Endothelial cell (in vitro differentiated cells): ENCODE measurements around the gene CUL4B. TPM values are rescaled to one million over a fixed set of nuclear protein-coding genes. Genes with fewer than 3 reads are reported as not detected.
"Not testable (repeated sequence)": the region's sequence is repeated elsewhere in the genome, so short reads cannot be mapped to it uniquely, and the experiment has no call there.

Experiments
- DNase-seq: peaks from one replicate; pipeline ENCODE4 v3.0.0; 2021; ENCODE audit warnings: low spot score
- H3K27ac Mint-ChIP-seq: one replicate; pipeline ENCODE4 v1.8.0; 2021; ENCODE audit warnings: mixed read lengths, inconsistent platforms; ENCODE audit not compliant: unreplicated experiment
- H3K27me3 Mint-ChIP-seq: one replicate; pipeline ENCODE4 v1.8.0; 2021; ENCODE audit warnings: mild to moderate bottlenecking, moderate library complexity, mixed read lengths, inconsistent platforms; ENCODE audit not compliant: unreplicated experiment
- H3K36me3 Mint-ChIP-seq: one replicate; pipeline ENCODE4 v1.8.0; 2021; ENCODE audit warnings: mild to moderate bottlenecking, low read depth, mixed read lengths, inconsistent platforms; ENCODE audit not compliant: unreplicated experiment
- H3K4me1 Mint-ChIP-seq: one replicate; pipeline ENCODE4 v1.8.0; 2021; ENCODE audit warnings: mild to moderate bottlenecking, mixed read lengths, inconsistent platforms; ENCODE audit not compliant: unreplicated experiment
- H3K4me3 Mint-ChIP-seq: one replicate; pipeline ENCODE4 v1.8.0; 2021; ENCODE audit warnings: mild to moderate bottlenecking, mixed read lengths, inconsistent platforms; ENCODE audit not compliant: unreplicated experiment
- H3K9me3 Mint-ChIP-seq: one replicate; pipeline ENCODE4 v1.8.0; 2021; ENCODE audit warnings: mixed read lengths, inconsistent platforms; ENCODE audit not compliant: unreplicated experiment
- CTCF ChIP-seq: fragments of 200-600 bp; sonication (generic); IDR thresholded peaks from one replicate; pipeline ENCODE4 v1.5.0; 2021; ENCODE audit warnings: antibody characterized with exemption; ENCODE audit not compliant: unreplicated experiment
- total RNA-seq: library from RNA; stranded (reverse); fragmentation: NEBNext Ultra II Directional; extraction: Animal tissue kit (Norgen Biotek cat#: 25700); gene quantifications from one replicate; pipeline ENCODE4 v1.2.1, GENCODE V29; 2021; ENCODE audit not compliant: unreplicated experiment

CUL4B gene
- total RNA-seq, 1 donor from 2014 or later: 44.3 TPM

DNA sequence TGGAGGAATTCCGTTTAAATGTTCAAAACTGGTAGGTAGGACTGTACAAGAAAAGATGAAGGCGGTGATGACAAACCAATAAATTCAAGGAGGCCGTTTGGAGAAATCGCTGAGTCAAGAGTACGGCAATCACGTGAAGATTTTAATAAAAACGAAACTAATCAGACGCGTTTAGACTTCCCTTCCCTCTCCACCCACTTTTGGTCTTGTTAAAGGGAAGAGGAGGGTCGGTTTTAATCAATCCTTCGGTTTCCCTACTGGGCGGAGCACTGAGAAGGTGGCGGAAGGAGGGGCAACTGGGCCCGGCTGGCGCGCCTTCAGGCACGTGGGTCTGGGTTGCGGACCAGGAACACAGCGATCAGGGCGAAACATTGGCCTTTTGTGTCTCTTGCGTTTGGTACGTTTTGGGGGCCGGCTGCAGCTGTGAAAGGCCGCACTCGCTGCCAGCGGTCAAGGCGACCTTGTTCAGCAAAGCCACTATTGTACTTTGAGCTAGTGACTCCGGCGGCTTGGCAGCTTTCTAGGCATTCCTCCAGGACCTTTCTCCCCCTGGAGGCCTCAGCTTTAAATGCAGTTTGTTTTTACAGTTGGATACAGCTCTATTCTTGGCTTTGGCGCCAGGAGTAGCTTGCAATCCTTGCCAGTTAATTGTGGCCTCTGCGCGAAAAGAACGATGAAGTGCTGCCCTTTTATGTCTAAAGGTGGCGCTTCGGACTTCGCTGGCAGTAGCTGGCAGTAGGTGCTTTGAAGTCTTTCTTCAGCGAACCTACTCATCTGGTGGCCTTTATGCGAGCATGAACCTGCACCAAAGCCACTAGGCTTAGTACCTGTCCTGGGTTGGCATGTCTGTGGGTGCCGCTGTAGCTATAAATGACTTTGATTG, 74.9 kb downstream of the CUL4B start:
- Mint-ChIP-seq H3K4me3 (peak overlapping the region; percentile 80), H3K27me3 (peaks cover 2% of the 10 kb centered on the region), H3K4me1 (no peaks in the 10 kb centered on the region), H3K36me3 (no peaks in the 10 kb centered on the region), H3K9me3 (no peaks in the 10 kb centered on the region), H3K27ac (peak overlapping the region; percentile 70)
- peak; percentile 48 for DNase-seq
- peak; percentile 38 for TF ChIP-seq CTCF

- DNase-seq: no peak
- Mint-ChIP-seq H3K36me3 (no peaks in the 10 kb centered on the region), H3K9me3 (no peaks in the 10 kb centered on the region), H3K27me3 (peaks cover 2% of the 10 kb centered on the region), H3K4me1 (no peaks in the 10 kb centered on the region), H3K4me3 (peak overlapping the region; percentile 80), H3K27ac (peak overlapping the region; percentile 70)
- no peak for TF ChIP-seq CTCF
These were observed 75.5 kb downstream of the CUL4B start for GRCh38 chrX:120485315-120485637.

GRCh38 chrX:120477453-120477852, 83.3 kb downstream of the CUL4B start:
- Mint-ChIP-seq H3K36me3 (no peaks in the 10 kb centered on the region), H3K27me3 (no peaks in the 10 kb centered on the region), H3K4me1 (no peaks in the 10 kb centered on the region), H3K9me3 (no peaks in the 10 kb centered on the region), H3K4me3 (no peak overlapping the region), H3K27ac (no peak overlapping the region)
- TF ChIP-seq CTCF: no peak
- DNase-seq: no peak

GRCh38 chrX:120476714-120477113, 84.0 kb downstream of the CUL4B start:
- H3K36me3 Mint-ChIP-seq: no peaks in the 10 kb centered on the region
- TF ChIP-seq CTCF: no peak
- no peak overlapping the region for H3K4me3 Mint-ChIP-seq
- no peak overlapping the region for H3K27ac Mint-ChIP-seq
- H3K4me1 Mint-ChIP-seq: no peaks in the 10 kb centered on the region
- H3K9me3 Mint-ChIP-seq: no peaks in the 10 kb centered on the region
- no peaks in the 10 kb centered on the region for H3K27me3 Mint-ChIP-seq
- DNase-seq: no peak

DNA sequence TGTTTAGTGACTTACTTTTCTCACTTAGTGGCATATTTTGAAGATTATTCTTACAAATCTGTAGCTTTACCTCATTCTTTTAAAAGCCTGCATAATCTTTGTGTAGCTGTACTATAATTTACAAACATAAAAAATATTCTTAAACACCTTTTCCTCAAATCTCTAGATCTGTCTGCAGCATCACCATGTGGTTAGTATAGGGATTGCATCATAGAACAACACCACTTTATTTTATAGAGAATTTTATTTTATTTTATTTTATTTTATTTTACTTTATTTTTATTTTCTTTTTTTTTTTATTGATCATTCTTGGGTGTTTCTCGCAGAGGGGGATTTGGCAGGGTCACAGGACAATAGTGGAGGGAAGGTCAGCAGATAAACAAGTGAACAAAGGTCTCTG, 85.3 kb downstream of the CUL4B start:
- H3K36me3 Mint-ChIP-seq, H3K27me3 Mint-ChIP-seq, H3K4me3 Mint-ChIP-seq, DNase-seq, H3K4me1 Mint-ChIP-seq, H3K9me3 Mint-ChIP-seq, H3K27ac Mint-ChIP-seq: not testable (repeated sequence)
- peak; percentile 69 for TF ChIP-seq CTCF
